Aorta (tissue), 5 donors: ENCODE measurements around the gene CNP. TPM values are rescaled to one million over a fixed set of nuclear protein-coding genes. Genes with fewer than 3 reads are reported as not detected.

Experiments used
- ATAC-seq: fragments of 200-7000 bp; cut with Tn5 transposase; one replicate; pipeline ENCODE4 v1.9.1; 2022; ENCODE audit warnings: moderate library complexity; ENCODE audit not compliant: low FRiP score
- DNase-seq, 2 donors: peaks; one replicate each; pipeline ENCODE4 v3.0.0-alpha.2; 2020
- H3K27ac ChIP-seq, 2 donors: one replicate each; pipeline ENCODE4 v1.5.1; 2013; ENCODE audit warnings: low read length in 2 of 2, mild to moderate bottlenecking in 2 of 2, moderate library complexity in 2 of 2, control low read depth in 1 of 2, inconsistent platforms in 1 of 2, low read depth in 1 of 2
- H3K27me3 ChIP-seq, 2 donors: one replicate each; pipeline ENCODE4 v1.6.1; 2013; ENCODE audit warnings: control low read depth in 1 of 2, low read length in 1 of 2, mild to moderate bottlenecking in 1 of 2, moderate library complexity in 1 of 2; ENCODE audit not compliant: insufficient read depth in 2 of 2, control insufficient read depth in 1 of 2
- H3K36me3 ChIP-seq, 2 donors: one replicate each; pipeline ENCODE4 v1.6.1; 2013; ENCODE audit warnings: control low read depth in 1 of 2, low read length in 1 of 2, mild to moderate bottlenecking in 1 of 2; ENCODE audit not compliant: insufficient read depth in 2 of 2, control insufficient read depth in 1 of 2
- H3K4me1 ChIP-seq, 2 donors: one replicate each; pipeline ENCODE4 v1.6.1; 2013; ENCODE audit warnings: low read length in 2 of 2, control low read depth in 1 of 2, mild to moderate bottlenecking in 1 of 2, moderate library complexity in 1 of 2; ENCODE audit not compliant: insufficient read depth in 2 of 2, control insufficient read depth in 1 of 2
- H3K4me3 ChIP-seq, 2 donors: one replicate each; pipeline ENCODE4 v1.5.1; 2013; ENCODE audit warnings: low read length in 2 of 2, control low read depth in 1 of 2, mild to moderate bottlenecking in 1 of 2
- H3K9me3 ChIP-seq: one replicate; pipeline ENCODE4 v1.6.1; 2013; ENCODE audit warnings: mild to moderate bottlenecking, low read length; ENCODE audit not compliant: control insufficient read depth
- WGBS, 2 donors: extraction: QIAGEN DNeasy Blood & Tissue Kit; methylation state at CpG; one replicate each; pipeline ENCODE4 v1.1.7; 2013; 5-methylcytosine and 5-hydroxymethylcytosine counted together
- intact Hi-C, 2 donors: fragments of 100-400 bp; cut with DNase I; formaldehyde crosslinking; loops; one replicate each; pipeline versions ENCODE4 v1.14.2 to v1.15.0; 2022
- polyA plus RNA-seq, 2 donors: library from polyadenylated mRNA; stranded (reverse); fragments of 200-250 nt; gene quantifications; one replicate each; pipeline ENCODE4 v1.2.3, GENCODE V29; 2013
- total RNA-seq, 2 donors: library from RNA; stranded (reverse); fragmentation: NEBNext Ultra II Directional; extraction: Animal tissue kit (Norgen Biotek cat#: 25700); gene quantifications; one replicate each; pipeline ENCODE4 v1.2.1, GENCODE V29; 2021
- donor health status: healthy with polysubstance abuse.
- donor health status: Bipolar disorder and iron deficiency.
- donor health status: DM: no; HTN: no; CAD: no.
- donor health status: DM: no; HTN: no; CAD: no.
- donor health status: DM: yes; HTN: yes; CAD: no.

The CNP gene
- total and polyA plus RNA-seq, 4 donors, result 15.5 to 59.3 (median 43.3) TPM

DNA sequence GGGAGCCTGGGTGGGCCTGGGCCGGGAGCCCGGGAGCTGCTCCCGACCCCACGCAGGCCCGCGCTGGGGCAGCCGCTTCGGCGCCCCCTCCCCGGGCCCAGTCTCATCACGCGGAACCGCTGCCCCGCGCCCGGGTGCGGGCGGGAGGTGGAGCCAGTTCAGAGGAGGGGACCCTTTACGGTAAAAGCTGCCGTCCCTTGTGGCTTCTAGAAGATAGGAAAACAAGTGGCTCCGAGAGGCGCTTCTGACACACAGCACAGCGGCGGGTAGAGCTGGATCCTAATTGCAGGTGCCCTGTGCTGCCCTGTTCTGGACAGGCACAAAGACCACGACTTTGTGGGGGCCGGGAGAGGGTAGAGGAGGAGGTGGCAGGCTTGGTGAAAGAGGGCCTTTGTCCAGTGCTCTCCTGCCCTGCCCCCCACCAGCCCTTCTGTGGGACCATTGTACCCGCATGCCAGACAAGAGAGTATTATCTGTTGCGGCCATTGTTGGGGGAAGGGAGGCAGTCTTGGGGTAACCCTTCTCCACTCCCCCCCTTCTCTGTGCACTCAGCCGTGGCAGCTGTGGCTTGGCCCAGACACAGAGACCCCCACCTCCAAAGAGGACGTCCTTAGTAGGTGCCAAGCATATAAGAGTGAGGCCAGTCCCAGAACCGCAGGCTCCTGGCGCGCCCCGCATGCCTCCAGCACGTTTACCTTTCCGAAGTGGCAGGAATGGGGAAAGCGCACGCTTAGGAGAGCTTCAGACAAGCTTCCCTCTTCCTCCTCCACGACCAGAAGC, 736 bp downstream of the CNP start:
- no peak for DNase-seq
- Histone ChIP-seq H3K4me1 (no peaks in the 10 kb centered on the region), H3K9me3 (no peaks in the 10 kb centered on the region), H3K27me3 (no peaks in the 10 kb centered on the region), H3K36me3 (peaks cover 0 to 3% of the 10 kb centered on the region in 2 donors), H3K27ac (peak overlapping the region in 1 of 2 donors; percentile 49), H3K4me3 (peak overlapping the region; percentile 84 to 85)
- WGBS, 2 donors, result 18 to 23% methylated on average over 29 to 39 of the region's 39 CpGs
- intact Hi-C loops, result loop anchor here (2.0 to 5.0 kb wide), 3 partner anchors 50 to 187 kb away; partner anchors contain the start of genes DNAJC7 (in 2 of the 2), DHX58 (in 1 of the 2) and RAB5C (in 1 of the 2)
- ATAC-seq, result peak; percentile 26

DNA sequence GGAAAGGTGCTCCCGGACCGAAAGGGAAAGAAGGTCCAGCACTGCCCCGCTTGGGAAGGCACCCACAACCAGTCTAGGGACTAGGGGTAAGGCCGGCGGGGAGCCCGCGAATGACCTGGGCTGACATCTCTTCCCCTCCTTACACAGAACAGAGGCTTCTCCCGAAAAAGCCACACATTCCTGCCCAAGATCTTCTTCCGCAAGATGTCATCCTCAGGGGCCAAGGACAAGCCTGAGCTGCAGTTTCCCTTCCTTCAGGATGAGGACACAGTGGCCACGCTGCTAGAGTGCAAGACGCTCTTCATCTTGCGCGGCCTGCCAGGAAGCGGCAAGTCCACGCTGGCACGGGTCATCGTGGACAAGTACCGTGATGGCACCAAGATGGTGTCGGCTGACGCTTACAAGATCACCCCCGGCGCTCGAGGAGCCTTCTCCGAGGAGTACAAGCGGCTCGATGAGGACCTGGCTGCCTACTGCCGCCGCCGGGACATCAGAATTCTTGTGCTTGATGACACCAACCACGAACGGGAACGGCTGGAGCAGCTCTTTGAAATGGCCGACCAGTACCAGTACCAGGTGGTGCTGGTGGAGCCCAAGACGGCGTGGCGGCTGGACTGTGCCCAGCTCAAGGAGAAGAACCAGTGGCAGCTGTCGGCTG, 1.5 kb downstream of the CNP start:
- intact Hi-C loops, result loop anchor here (2.0 to 5.0 kb wide), 3 partner anchors 49 to 187 kb away; partner anchors contain the start of genes DNAJC7 (in 2 of the 2), DHX58 (in 1 of the 2) and RAB5C (in 1 of the 2)
- DNase-seq (peak in 1 of 2 donors; percentile 69), ATAC-seq (no peak)
- Histone ChIP-seq H3K36me3 (peaks cover 3% of the 10 kb centered on the region in 2 donors), H3K4me3 (no peak overlapping the region), H3K4me1 (no peaks in the 10 kb centered on the region), H3K27ac (no peak overlapping the region), H3K27me3 (no peaks in the 10 kb centered on the region), H3K9me3 (no peaks in the 10 kb centered on the region)
- WGBS, 2 donors, result 92 to 93% methylated on average over 37 of the region's 37 CpGs

DNA sequence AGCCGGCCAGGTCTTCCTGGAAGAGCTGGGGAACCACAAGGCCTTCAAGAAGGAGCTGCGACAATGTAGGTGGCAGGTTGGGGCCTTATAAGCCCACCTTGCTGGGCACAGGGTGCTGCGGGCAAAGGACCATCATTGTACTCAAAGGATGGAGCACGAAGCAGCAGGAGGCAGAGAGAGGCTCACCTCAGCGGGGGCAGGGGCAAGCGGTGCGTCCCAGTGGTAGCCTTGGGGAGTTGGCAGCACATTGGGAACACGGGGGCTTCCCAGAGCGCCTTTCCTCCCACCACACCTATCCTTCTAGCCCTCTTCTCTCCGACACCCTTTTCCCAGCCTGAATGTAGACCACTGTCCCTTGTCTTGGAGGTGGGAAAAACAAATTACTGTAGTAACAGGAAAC, 2.1 kb downstream of the CNP start:
- ATAC-seq (no peak), DNase-seq (no peak)
- Histone ChIP-seq H3K27me3 (no peaks in the 10 kb centered on the region), H3K9me3 (no peaks in the 10 kb centered on the region), H3K4me1 (no peaks in the 10 kb centered on the region), H3K4me3 (no peak overlapping the region), H3K27ac (no peak overlapping the region), H3K36me3 (peaks cover 3% of the 10 kb centered on the region in 2 donors)
- WGBS, 2 donors, result 93 to 94% methylated on average over 8 to 10 of the region's 10 CpGs
- intact Hi-C loops, result loop anchor here (5.0 kb wide), 2 partner anchors 49 to 144 kb away; partner anchors contain the start of genes DNAJC7 (in 2 of the 2) and DHX58 (in 1 of the 2)

DNA sequence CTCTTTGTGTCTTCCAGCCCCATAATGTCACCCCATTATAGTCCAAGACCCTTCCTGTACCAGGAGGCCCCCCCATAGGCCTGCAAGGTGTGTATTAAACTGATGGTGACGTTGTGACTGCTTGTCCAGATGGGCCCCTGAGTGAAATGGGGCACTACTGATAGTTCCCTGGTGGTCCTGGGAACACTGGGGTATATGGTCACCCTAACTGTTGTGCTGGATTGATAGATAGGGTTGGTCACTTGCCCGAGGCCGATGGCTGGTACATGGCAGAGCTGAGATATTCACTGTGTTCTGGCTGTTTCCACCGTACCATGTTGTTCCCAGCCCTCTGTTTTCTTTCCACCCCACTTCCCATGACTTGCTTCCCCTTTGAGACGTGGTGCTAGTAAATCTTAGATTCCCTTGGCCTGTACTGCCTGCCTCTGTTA, 4.3 kb downstream of the CNP start:
- no peak for ATAC-seq
- Histone ChIP-seq H3K9me3 (no peaks in the 10 kb centered on the region), H3K4me3 (no peak overlapping the region), H3K4me1 (no peaks in the 10 kb centered on the region), H3K27ac (no peak overlapping the region), H3K27me3 (no peaks in the 10 kb centered on the region), H3K36me3 (peaks cover 3 to 11% of the 10 kb centered on the region in 2 donors)
- intact Hi-C loops, result no loop called here
- 60 to 64% methylated on average over 5 of the region's 5 CpGs for WGBS, 2 donors
- peak in 1 of 2 donors; percentile 10 for DNase-seq

DNA sequence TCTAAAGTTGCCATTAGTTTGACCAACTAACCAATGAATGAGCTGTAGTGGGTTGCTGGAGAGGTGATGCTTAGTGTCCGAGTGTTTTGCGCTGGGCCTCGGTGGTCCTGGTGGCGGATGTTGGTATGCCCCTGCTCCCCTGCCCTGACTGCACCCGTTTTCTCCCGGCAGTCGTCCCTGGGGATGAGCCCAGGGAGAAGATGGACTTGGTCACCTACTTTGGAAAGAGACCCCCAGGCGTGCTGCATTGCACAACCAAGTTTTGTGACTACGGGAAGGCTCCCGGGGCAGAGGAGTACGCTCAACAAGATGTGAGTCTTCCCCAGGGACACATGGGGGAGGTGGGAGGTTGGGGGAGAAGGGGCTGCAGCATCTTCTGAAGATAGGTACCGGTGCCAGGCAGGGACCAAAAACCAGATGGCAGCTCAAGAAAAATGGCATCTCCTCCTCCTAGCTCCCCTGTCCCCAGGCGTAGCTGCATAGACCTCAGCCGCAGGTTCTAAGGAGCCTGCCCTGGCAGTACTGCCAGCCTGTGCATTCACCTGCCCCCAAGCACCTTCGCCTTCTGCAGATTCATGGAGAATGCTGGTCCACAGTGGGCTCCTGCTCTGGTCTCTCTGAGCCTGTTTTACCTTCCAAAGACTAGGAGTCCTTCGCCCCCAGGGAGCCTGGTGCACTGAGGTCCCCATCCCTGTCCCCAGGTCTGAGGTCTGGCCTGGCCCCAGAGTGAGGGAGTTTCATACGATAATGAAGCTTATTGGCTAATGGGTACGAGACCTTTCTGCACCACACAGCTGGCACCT, 5.3 kb downstream of the CNP start:
- no peak overlapping the region for H3K4me3 ChIP-seq
- intact Hi-C loops, result no loop called here
- peak in 1 of 2 donors; percentile 51 for DNase-seq
- ATAC-seq, result no peak
- no peaks in the 10 kb centered on the region for H3K27me3 ChIP-seq
- H3K4me1 ChIP-seq, result no peaks in the 10 kb centered on the region
- H3K27ac ChIP-seq, result no peak overlapping the region
- WGBS, 2 donors, result 83 to 86% methylated on average over 18 of the region's 18 CpGs
- no peaks in the 10 kb centered on the region for H3K9me3 ChIP-seq
- H3K36me3 ChIP-seq, result peaks cover 3 to 11% of the 10 kb centered on the region in 2 donors

DNA sequence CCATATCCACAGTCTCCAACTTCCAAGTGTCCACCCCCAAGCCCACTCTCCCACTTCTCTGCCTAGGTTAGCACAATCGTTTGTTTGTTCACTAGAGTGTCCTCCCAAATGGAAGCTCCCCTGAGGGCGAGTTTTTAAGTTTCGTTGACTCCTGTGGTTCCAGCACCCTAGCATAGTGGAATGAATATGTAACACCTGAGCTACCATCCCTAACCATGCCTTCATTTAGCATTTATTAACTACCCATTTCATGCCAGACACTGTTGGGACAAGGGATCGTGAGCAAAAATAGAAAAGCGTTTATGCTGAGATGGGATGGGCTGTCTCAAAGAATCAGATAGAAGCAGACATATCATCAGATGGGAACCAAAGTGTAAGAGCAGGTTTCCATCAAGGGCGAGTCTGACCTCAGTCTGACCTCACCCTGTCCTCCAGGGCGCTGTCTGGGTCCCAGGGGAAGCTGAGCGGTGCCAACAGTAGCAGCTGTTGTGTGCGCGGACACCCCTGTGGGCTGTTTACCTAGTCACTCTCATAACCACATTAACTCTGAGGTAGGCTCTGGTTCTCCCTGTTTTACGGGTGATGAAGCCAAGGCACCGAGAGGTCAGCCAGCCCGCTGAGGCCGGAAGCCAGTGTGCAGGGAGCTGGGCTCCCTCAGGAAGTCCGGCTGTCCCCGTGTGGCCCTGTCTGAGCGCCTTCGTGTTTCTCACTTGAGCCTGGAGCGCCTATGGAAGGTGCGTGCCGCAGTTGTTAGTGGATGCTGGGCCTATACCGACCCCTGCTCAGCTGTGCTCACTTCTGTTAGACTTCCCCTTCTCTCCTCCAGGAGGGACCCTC, 6.2 kb downstream of the CNP start:
- Histone ChIP-seq H3K27me3 (no peaks in the 10 kb centered on the region), H3K4me3 (no peak overlapping the region), H3K36me3 (peaks cover 3 to 11% of the 10 kb centered on the region in 2 donors), H3K27ac (no peak overlapping the region), H3K9me3 (no peaks in the 10 kb centered on the region), H3K4me1 (no peaks in the 10 kb centered on the region)
- peak in 1 of 2 donors; percentile 76 for DNase-seq
- intact Hi-C loops, result no loop called here
- WGBS, 2 donors, result 72 to 73% methylated on average over 22 of the region's 22 CpGs
- no peak for ATAC-seq

DNA sequence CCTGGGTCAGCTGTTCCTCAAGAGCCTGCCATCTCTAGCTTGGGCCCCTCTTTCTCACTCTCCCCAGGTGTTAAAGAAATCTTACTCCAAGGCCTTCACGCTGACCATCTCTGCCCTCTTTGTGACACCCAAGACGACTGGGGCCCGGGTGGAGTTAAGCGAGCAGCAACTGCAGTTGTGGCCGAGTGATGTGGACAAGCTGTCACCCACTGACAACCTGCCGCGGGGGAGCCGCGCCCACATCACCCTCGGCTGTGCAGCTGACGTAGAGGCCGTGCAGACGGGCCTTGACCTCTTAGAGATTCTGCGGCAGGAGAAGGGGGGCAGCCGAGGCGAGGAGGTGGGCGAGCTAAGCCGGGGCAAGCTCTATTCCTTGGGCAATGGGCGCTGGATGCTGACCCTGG, 6.8 kb downstream of the CNP start:
- H3K4me3 ChIP-seq, result no peak overlapping the region
- H3K4me1 ChIP-seq, result no peaks in the 10 kb centered on the region
- ATAC-seq (no peak), DNase-seq (peak in 1 of 2 donors; percentile 70)
- H3K27me3 ChIP-seq, result no peaks in the 10 kb centered on the region
- WGBS, 2 donors, result 74 to 80% methylated on average over 19 of the region's 19 CpGs
- no peak overlapping the region for H3K27ac ChIP-seq
- H3K36me3 ChIP-seq, result peaks cover 3 to 15% of the 10 kb centered on the region in 2 donors
- intact Hi-C loops, result no loop called here
- no peaks in the 10 kb centered on the region for H3K9me3 ChIP-seq
